Esophagus squamous epithelium (tissue), 5 donors: ENCODE results near the gene GDI1. TPM values are rescaled to one million over a fixed set of nuclear protein-coding genes. Genes with fewer than 3 reads are reported as not detected.

Experiments used
- DNase-seq: peaks from one replicate; lab custom pipeline; 2025; lab: John Stamatoyannopoulos, UW
- H3K27ac ChIP-seq, 4 donors: fragments of 200-600 bp; sonication (generic); one replicate each; pipeline ENCODE4 v1.5.1; 2016 to 2019; ENCODE audit warnings: mild to moderate bottlenecking in 1 of 4
- H3K27me3 ChIP-seq, 4 donors: fragments of 200-600 bp; sonication (generic); 1 replicate in 3 of 4; 2 replicates in 1 of 4; pipeline versions ENCODE4 v1.5.1 to v1.6.0; 2017 to 2021; ENCODE audit warnings: antibody characterized with exemption in 1 of 4
- H3K36me3 ChIP-seq, 3 donors: fragments of 200-600 bp; sonication (generic); one replicate each; pipeline ENCODE4 v1.5.1; 2016 to 2019
- H3K4me1 ChIP-seq, 3 donors: fragments of 200-600 bp; sonication (generic); one replicate each; pipeline ENCODE4 v1.5.1; 2017 to 2019
- H3K4me3 ChIP-seq, 4 donors: fragments of 200-600 bp; sonication (generic); 1 replicate in 3 of 4; 2 replicates in 1 of 4; pipeline ENCODE4 v1.5.1; 2016 to 2019; ENCODE audit warnings: mild to moderate bottlenecking in 2 of 4, moderate library complexity in 1 of 4
- H3K9me3 ChIP-seq, 3 donors: fragments of 200-600 bp; sonication (generic); one replicate each; pipeline ENCODE4 v1.5.1; 2016 to 2019
- CTCF ChIP-seq, 6 experiments: fragments of 450-650 bp in 4 of 6; fragments of 200-600 bp in 2 of 6; sonication (generic) in 2 of 6; IDR thresholded peaks; one replicate each; pipeline ENCODE4 v1.5.1; 2016 to 2019; ENCODE audit warnings: antibody characterized with exemption in 6 of 6, mild to moderate bottlenecking in 4 of 6, moderate library complexity in 4 of 6
- POLR2A ChIP-seq, 4 donors: fragments of 450-650 bp; IDR thresholded peaks; one replicate each; pipeline ENCODE4 v1.6.1; 2017; ENCODE audit warnings: antibody characterized with exemption in 4 of 4, mild to moderate bottlenecking in 4 of 4, moderate library complexity in 3 of 4
- WGBS, 2 donors: methylation state at CpG; one replicate each; pipeline ENCODE4 v1.1.5; 2018; 5-methylcytosine and 5-hydroxymethylcytosine counted together
- intact Hi-C: fragments of 100-400 bp; cut with DNase I; formaldehyde crosslinking; loops from one replicate; pipeline ENCODE4 v1.15.0; 2022
- small RNA-seq, 4 donors: library from RNA; depleted of rRNA; stranded (forward); fragments of <200 nt; gene quantifications; one replicate each; pipeline ENCODE3, GENCODE V24; 2016
- total RNA-seq, 4 donors: library from RNA; depleted of rRNA; stranded (reverse); fragments of >200 nt; gene quantifications; one replicate each; pipeline ENCODE4 v1.1.0, GENCODE V29; 2016
- donor health status: DM: yes; HTN: yes; CAD: no.

Gene GDI1
- total RNA-seq, 4 donors from 2014 or later: 35.2 to 82.6 (median 35.6) TPM

- peaks cover under 1 to 41% (median 10%) of the 10 kb centered on the region in 3 donors for H3K4me1 ChIP-seq
These were observed 53.6 kb downstream of the GDI1 start, which contains the start of gene SLC10A3 for GRCh38 chrX:154490414-154491083. Gene SLC10A3, minus strand, starts transcription at chrX:154490629. Its CDS starts 1,689 bp downstream, at chrX:154488940.

More at GRCh38 chrX:154490414-154491083, 53.6 kb downstream of the GDI1 start, which contains the start of gene SLC10A3:
- peak; percentile 62 for DNase-seq
- peak within 1 kb of the TSS; percentile 57 to 80 (median 71) for H3K4me3 ChIP-seq
- 57% methylated on average over 9 of the region's 71 CpGs; no CpG with 5 or more reads in 1 of the 2 donors for WGBS, 2 donors
- peaks cover 0 to 17% (median 0%) of the 10 kb centered on the region in 3 donors for H3K36me3 ChIP-seq
- H3K9me3 ChIP-seq: no peaks in the 10 kb centered on the region
- H3K27me3 ChIP-seq: no peaks in the 10 kb centered on the region
- TF ChIP-seq POLR2A (IDR thresholded peaks at IDR 0.05) (peak in 2 of 4 donors; percentile 93 to 94), CTCF (IDR thresholded peaks at IDR 0.05) (no peak)
- intact Hi-C loops: no loop called here
- peak within 1 kb of the TSS; percentile 94 to 99 (median 97) for H3K27ac ChIP-seq

Small RNA genes within 50 kb of the gene (small RNA-seq; reads per million reads assigned to genes)
- 0 to 0.74 (median 0.30) reads per million in 4 donors for gene MIR6858
- gene SNORA70: 0 reads per million in 4 donors

Other genes with a start within 250 kb of the GDI1 start
- not detected for gene OPN1MW2, start 217.4 kb upstream of the GDI1 start, total RNA-seq
- not detected for gene OPN1MW3, start 179.6 kb upstream of the GDI1 start, total RNA-seq
- gene TEX28, start 142.0 kb upstream of the GDI1 start, total RNA-seq: not detected
- not detected for gene TKTL1, start 141.4 kb upstream of the GDI1 start, total RNA-seq
- gene FLNA, start 62.5 kb upstream of the GDI1 start, total RNA-seq: 1,000 to 10,000 TPM in 1 of 4 donors, 100 to 1,000 TPM in 3; 290 to 1,242 (median 582) TPM
- 10 to 100 TPM; 12.7 to 50.1 (median 40.2) TPM for gene EMD, start 57.9 kb upstream of the GDI1 start, total RNA-seq
- 1,000 to 10,000 TPM; 2,607 to 8,937 (median 4,770) TPM for gene RPL10, start 38.8 kb upstream of the GDI1 start, total RNA-seq
- 10 to 100 TPM; 21.7 to 41.4 (median 32.1) TPM for gene DNASE1L1, start 27.9 kb upstream of the GDI1 start, total RNA-seq
- gene TAFAZZIN, start 25.6 kb upstream of the GDI1 start, total RNA-seq: 10 to 100 TPM; 16.3 to 37.4 (median 31.4) TPM
- gene ATP6AP1, start 8.5 kb upstream of the GDI1 start, total RNA-seq: 10 to 100 TPM; 28.5 to 83.8 (median 37.2) TPM
- 10 to 100 TPM; 15.9 to 27.3 (median 19.6) TPM for gene FAM50A, start 7.0 kb downstream of the GDI1 start, total RNA-seq
- 1 to 10 TPM; 4.4 to 5.9 (median 5.4) TPM for gene PLXNA3, start 21.1 kb downstream of the GDI1 start, total RNA-seq
- 10 to 100 TPM; 18.2 to 44.3 (median 21.9) TPM for gene LAGE3, start 42.1 kb downstream of the GDI1 start, total RNA-seq
- gene UBL4A, start 49.5 kb downstream of the GDI1 start, total RNA-seq: 10 to 100 TPM; 32.9 to 41.1 (median 38.2) TPM
- gene SLC10A3, start 53.5 kb downstream of the GDI1 start, total RNA-seq: 10 to 100 TPM; 26.1 to 38.5 (median 29.5) TPM
- 10 to 100 TPM; 30.5 to 50.8 (median 40.9) TPM for gene FAM3A, start 79.1 kb downstream of the GDI1 start, total RNA-seq
- gene G6PD, start 109.7 kb downstream of the GDI1 start, total RNA-seq: 100 to 1,000 TPM in 1 of 4 donors, 10 to 100 TPM in 3; 46.5 to 180 (median 79.9) TPM
- gene IKBKG, start 110.5 kb downstream of the GDI1 start, total RNA-seq: 10 to 100 TPM in 3 of 4 donors, 1 to 10 TPM in 1; 9.9 to 14.7 (median 12.6) TPM
- not detected for gene CTAG1A, start 148.0 kb downstream of the GDI1 start, total RNA-seq
- not detected for gene CTAG1B, start 182.1 kb downstream of the GDI1 start, total RNA-seq
- not detected for gene CTAG2, start 216.4 kb downstream of the GDI1 start, total RNA-seq